LNCAP (cell line): Measurements from ENCODE around the gene MTG2.

ENCODE experiments used
- TF ChIP-seq, protein P1 (sequence below): fragments of 450-650 bp; IDR thresholded peaks from 2 replicates; pipeline ENCODE4 v1.5.1; 2017; ENCODE audit warnings: mild to moderate bottlenecking

Gene MTG2

DNA sequence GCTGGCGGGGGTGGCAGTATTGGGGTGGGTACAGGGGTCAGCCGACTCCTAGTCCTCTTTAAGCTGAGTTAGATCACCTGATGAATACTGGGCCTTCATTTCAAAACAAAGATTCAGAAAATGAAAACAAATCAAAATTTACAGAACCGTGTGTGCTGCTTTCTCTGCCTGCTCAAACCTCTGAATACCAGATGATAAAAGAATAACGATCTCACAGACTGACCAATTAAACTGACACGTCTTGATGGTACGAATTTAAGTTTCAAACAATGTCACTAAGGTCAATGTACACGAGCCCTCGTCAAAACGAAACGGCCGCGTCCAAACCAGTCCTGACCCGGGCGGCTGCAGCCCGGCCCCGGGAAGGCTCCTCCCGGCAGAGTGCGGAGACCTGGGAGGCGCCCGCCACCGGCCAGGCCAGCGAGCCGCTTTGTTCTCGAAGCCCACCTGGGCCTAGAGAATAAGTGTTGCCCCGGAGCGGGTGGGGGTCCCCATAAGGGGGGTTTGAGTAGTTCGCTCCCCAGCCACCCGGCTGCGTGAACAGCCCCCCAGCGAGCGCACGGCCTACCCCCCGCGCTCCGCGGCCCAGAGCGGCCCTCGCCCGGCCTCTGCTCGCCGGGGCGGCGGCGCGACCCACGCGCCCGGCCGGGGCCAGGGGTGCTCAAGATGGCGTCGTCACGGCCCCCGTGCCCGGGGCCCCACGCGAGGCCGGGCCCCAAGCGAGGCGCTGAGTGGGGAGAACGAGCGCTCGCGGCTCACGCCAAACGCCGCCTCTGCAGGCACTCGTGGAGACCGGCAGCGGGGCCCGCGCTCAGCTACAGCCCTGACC, 40.4 kb upstream of the MTG2 start:
- TF ChIP-seq, protein P1, sequence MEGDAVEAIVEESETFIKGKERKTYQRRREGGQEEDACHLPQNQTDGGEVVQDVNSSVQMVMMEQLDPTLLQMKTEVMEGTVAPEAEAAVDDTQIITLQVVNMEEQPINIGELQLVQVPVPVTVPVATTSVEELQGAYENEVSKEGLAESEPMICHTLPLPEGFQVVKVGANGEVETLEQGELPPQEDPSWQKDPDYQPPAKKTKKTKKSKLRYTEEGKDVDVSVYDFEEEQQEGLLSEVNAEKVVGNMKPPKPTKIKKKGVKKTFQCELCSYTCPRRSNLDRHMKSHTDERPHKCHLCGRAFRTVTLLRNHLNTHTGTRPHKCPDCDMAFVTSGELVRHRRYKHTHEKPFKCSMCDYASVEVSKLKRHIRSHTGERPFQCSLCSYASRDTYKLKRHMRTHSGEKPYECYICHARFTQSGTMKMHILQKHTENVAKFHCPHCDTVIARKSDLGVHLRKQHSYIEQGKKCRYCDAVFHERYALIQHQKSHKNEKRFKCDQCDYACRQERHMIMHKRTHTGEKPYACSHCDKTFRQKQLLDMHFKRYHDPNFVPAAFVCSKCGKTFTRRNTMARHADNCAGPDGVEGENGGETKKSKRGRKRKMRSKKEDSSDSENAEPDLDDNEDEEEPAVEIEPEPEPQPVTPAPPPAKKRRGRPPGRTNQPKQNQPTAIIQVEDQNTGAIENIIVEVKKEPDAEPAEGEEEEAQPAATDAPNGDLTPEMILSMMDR: no peak

DNA sequence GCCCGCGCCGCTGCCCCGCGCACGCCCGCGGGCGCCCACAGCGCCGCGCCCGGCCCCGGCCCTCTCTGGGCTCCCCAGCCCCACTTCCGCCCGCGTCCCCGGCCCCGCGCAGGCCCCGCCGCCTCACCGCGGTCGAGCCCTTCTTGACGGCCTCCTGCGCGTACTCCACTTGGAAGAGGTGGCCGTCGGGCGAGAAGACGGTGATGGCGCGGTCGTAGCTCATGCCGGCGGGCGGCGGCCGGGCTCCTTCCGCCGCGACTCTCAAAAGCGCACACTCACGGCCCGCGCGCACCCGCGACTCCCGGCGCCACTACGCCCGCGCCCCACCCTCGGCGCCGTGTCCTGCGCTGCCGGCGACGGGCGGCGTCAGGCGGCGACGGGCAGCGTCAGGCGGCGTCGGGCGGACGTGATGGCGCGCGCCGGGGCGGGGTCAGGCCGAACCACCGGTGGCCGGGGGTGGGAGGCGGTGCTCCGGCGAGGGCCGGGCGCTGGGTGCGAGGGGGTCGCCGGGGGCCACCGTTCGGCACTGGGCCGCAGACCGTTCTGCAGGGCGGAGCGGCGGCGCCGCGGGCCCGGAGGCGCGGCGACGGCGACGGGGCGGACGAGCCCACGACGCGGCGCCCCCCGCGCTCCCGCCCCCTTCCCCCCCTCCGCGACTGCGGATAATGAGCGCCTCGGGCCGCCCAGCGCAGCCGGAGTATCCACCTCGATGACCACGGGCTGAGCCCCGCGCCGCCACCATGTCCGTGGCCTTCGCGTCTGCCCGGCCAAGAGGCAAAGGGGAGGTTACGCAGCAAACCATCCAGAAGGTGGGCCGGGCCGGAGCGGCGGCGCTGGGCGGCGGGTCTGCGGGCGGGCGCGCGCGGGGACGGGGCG, 39.5 kb upstream of the MTG2 start, which contains the start of the genes PSMA7 and SS18L1:
Gene PSMA7 (minus strand): TSS at position 314 of the 876 bp plus-strand sequence. CDS start 91 bp downstream, at position 223.
Gene SS18L1 (plus strand): TSS at position 689 of the 876 bp plus-strand sequence. CDS start 52 bp downstream, at position 741.
- TF ChIP-seq, protein P1: no peak

DNA sequence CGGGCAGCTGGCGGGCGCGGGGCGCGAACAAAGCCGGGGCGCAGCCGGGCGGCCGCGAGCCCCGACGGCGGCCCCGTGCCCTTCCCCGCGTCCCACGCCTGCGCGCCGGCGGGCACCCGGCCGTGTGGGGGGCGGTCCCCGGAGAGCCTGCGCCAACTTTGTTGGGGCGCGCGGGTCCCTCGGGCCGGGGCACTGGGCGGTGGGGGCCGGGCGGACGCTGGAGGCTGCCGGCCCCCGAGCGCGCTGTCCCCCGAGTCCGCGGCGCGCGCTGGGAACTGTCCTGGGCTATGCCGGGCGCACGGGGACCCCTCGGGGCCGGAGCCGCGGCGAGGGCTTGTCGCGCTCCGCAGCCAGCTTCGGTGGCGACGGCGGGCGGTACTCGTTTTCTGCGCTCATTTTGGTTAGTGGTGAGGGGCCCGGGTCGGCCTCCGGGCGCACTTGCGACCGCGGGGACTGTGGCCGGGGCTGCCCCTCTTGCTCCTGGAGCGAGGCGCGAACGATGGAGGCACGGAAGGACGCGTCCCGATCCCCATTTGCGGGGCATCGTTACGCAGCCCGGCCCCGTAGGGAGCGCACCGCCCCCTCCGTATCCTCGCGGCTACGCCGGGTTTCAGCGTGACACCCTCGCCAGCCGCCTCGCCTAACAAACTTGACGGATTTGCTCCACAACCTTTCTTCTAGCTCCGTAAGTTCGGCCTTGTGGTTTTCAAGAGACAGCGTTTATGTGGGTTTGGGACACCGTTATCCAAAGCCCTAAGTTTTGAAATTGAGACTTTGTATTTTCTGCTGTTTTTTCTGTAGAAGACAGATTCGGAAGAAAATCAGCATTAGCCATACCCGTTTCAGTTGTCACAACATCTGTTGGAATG, 38.6 kb upstream of the MTG2 start:
- TF ChIP-seq, protein P1: no peak

DNA sequence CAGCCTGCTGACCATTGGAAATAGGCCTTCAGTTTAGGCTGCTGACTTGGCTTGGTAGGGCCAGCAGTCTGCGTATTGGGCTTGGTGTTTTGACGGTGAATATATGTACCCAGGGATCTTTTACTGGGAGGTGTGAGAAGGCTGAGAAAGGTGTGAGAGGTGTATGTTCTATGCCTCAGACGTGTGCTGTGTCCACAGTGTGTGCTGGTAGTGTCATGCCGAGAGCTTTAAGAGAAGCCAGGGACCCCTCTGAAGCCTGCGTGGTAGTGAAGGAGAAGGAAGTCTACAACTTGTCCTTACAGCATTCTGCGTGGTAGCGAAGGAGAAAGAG, 37.2 kb upstream of the MTG2 start:
- TF ChIP-seq, protein P1: no peak

DNA sequence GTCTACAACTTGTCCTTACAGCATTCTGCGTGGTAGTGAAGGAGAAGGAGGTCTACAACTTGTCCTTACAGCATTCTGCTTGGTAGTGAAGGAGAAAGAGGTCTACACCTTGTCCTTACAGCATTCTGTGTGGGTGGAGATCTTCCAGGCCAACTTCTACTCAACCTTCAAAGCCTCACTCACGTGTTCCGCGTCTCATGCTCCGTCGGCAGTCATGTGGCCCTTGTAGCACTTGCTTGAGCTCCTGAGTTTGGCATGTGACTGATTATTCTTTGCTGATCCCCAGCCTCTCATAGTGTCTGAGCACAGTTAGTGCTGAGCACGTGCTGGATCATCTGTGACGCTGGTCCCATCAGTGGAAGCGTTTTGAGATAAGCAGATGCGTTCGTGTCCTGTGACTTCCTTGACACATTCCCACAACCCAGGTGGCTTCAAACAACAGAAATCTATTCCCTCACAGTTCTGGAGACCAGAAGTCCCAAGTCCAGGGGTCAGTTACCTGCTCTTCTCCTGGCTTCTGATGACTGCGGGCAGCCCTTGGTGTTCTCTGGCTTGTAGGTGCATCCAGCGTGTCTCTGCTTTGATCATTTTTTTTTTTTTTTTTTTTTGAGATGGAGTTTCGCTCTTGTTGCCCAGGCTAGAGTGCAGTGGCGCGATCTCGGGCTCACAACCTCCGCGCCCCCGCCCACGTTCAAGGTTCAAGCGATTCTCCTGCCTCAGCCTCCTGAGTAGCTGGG, 36.6 kb upstream of the MTG2 start:
- TF ChIP-seq, protein P1: no peak

DNA sequence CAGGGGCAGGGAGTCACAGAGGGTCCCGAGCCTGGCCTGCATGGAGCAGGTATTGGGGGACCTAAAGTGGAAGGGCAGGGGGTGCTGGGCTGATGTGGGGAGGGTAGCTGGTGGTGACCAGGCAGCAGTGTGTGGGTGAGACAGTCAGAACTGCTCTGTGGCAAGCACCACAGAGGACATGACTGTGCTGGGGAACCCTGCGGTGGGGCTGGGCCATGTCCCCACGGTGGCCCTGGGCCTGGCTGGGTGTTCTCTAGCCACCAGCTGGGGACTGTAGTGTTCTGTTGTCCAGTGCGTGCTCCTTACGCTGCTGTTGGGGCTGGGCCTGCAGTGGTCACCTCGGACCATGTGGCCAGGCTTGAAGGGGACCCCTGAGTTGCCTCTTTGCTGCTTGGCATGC, 35.7 kb upstream of the MTG2 start:
- TF ChIP-seq, protein P1: no peak
